Nephron (organoid): ENCODE data around the gene KLHL3.

ENCODE experiments used
- H3K27ac Mint-ChIP-seq, 3 experiments: 2 replicates each; pipeline ENCODE4 v1.8.0; 2020; ENCODE audit warnings: mixed read lengths in 3 of 3, mild to moderate bottlenecking in 2 of 3, moderate library complexity in 1 of 3
- H3K27me3 Mint-ChIP-seq: 2 replicates; pipeline ENCODE4 v1.8.0; 2021; ENCODE audit warnings: low read depth, mild to moderate bottlenecking, moderate library complexity, mixed read lengths
- H3K36me3 Mint-ChIP-seq: 2 replicates; pipeline ENCODE4 v1.8.0; 2020; ENCODE audit warnings: low read depth, mixed read lengths
- H3K4me1 Mint-ChIP-seq: 2 replicates; pipeline ENCODE4 v1.8.0; 2020; ENCODE audit warnings: mixed read lengths
- H3K4me3 Mint-ChIP-seq, 3 experiments: 2 replicates each; pipeline ENCODE4 v1.8.0; 2020; ENCODE audit warnings: mild to moderate bottlenecking in 3 of 3, mixed read lengths in 3 of 3, moderate library complexity in 2 of 3
- H3K9me3 Mint-ChIP-seq: 2 replicates; pipeline ENCODE4 v1.8.0; 2020; ENCODE audit warnings: mixed read lengths
- CTCF ChIP-seq, 3 experiments: fragments of 200-600 bp; sonication (generic); IDR thresholded peaks; one replicate each; pipeline ENCODE4 v1.5.0; 2021; ENCODE audit warnings: antibody characterized with exemption in 3 of 3; ENCODE audit not compliant: unreplicated experiment in 3 of 3

KLHL3 gene

GRCh38 chr5:137657073-137657472 lies 78.8 kb downstream of the KLHL3 start:
- Mint-ChIP-seq H3K36me3 (peaks cover 6% of the 10 kb centered on the region), H3K9me3 (no peaks in the 10 kb centered on the region), H3K27me3 (no peaks in the 10 kb centered on the region), H3K4me3 (no peak overlapping the region), H3K4me1 (peaks cover 16% of the 10 kb centered on the region), H3K27ac (no peak overlapping the region)
- no peak for TF ChIP-seq CTCF (IDR thresholded peaks at IDR 0.05; ENCODE audit: unreplicated experiment in 3 of 3)

- Mint-ChIP-seq H3K27ac (no peak overlapping the region), H3K4me1 (peaks cover 13% of the 10 kb centered on the region), H3K4me3 (no peak overlapping the region), H3K27me3 (no peaks in the 10 kb centered on the region), H3K36me3 (peaks cover 6% of the 10 kb centered on the region), H3K9me3 (no peaks in the 10 kb centered on the region)
- TF ChIP-seq CTCF (IDR thresholded peaks at IDR 0.05; ENCODE audit: unreplicated experiment in 3 of 3) = no peak
These were observed 79.3 kb downstream of the KLHL3 start for GRCh38 chr5:137656558-137656957.

DNA sequence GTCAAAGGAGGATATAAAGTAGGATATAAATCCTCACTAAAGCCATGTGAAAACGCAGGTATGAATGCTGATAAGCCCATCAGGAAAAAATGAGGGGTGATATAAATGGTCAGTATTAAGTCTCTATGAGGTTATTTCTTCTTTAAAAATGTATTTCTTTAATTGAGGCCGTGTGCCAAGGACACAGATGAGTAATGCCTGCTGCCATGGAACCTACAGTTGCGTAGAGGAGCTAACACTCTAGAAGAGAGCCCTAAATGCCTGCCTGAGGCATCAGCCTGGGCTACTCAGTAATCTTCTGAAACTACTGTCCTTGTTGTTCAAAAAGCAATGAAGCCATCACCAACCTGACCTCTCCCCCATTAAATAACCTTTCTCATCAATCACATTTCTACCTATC lies 84.9 kb downstream of the KLHL3 start:
- H3K4me1 Mint-ChIP-seq = peaks cover 10% of the 10 kb centered on the region
- no peaks in the 10 kb centered on the region for H3K27me3 Mint-ChIP-seq
- TF ChIP-seq CTCF (IDR thresholded peaks at IDR 0.05; ENCODE audit: unreplicated experiment in 3 of 3) = no peak
- H3K4me3 Mint-ChIP-seq = no peak overlapping the region
- peaks cover 26% of the 10 kb centered on the region for H3K36me3 Mint-ChIP-seq
- no peak overlapping the region for H3K27ac Mint-ChIP-seq
- no peaks in the 10 kb centered on the region for H3K9me3 Mint-ChIP-seq

- no peak overlapping the region for H3K4me3 Mint-ChIP-seq
- peaks cover 11% of the 10 kb centered on the region for H3K9me3 Mint-ChIP-seq
- peaks cover 10% of the 10 kb centered on the region for H3K4me1 Mint-ChIP-seq
- H3K27ac Mint-ChIP-seq = peak overlapping the region; percentile 24 to 75 (median 48)
- TF ChIP-seq CTCF (IDR thresholded peaks at IDR 0.05; ENCODE audit: unreplicated experiment in 3 of 3) = no peak
- H3K27me3 Mint-ChIP-seq = no peaks in the 10 kb centered on the region
- peaks cover 34% of the 10 kb centered on the region for H3K36me3 Mint-ChIP-seq
These were observed 86.5 kb downstream of the KLHL3 start for GRCh38 chr5:137649228-137649935.

- peaks cover 35% of the 10 kb centered on the region for H3K36me3 Mint-ChIP-seq
- H3K27ac Mint-ChIP-seq = peak overlapping the region in 2 of 3 experiments; percentile 24 to 48
- H3K27me3 Mint-ChIP-seq = no peaks in the 10 kb centered on the region
- peaks cover 13% of the 10 kb centered on the region for H3K9me3 Mint-ChIP-seq
- no peak overlapping the region for H3K4me3 Mint-ChIP-seq
- peaks cover 10% of the 10 kb centered on the region for H3K4me1 Mint-ChIP-seq
- no peak for TF ChIP-seq CTCF (IDR thresholded peaks at IDR 0.05; ENCODE audit: unreplicated experiment in 3 of 3)
These were observed 87.5 kb downstream of the KLHL3 start for GRCh38 chr5:137648361-137648760.

DNA sequence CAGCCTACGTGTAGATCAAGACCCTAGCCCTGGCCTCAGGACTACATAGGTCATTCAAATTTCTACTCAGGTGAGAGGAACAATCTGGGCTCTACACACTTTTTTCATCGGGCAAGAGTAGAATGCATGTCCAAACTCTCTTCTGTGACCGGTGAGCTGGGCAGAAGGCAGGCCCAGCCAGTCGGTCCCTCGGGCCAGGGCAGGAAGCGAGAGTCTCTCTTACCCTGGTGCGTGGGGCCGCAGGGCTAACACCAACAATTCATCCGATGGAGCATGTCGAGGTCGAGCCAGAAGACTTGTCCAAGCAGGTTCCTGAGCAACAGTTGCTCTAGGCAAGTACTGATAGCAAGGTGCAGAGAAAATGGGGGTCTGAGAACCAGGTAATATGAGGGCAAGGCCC lies 88.5 kb downstream of the KLHL3 start:
- Mint-ChIP-seq H3K4me1 (peaks cover 10% of the 10 kb centered on the region), H3K36me3 (peaks cover 35% of the 10 kb centered on the region), H3K9me3 (peaks cover 13% of the 10 kb centered on the region), H3K27ac (no peak overlapping the region), H3K27me3 (no peaks in the 10 kb centered on the region), H3K4me3 (no peak overlapping the region)
- no peak for TF ChIP-seq CTCF (IDR thresholded peaks at IDR 0.05; ENCODE audit: unreplicated experiment in 3 of 3)
